ENCODE data around the gene LAD1.

The LAD1 gene

GRCh38 chr1:201359031-201359872, 39.9 kb downstream of the LAD1 start:
- POLR2A ChIA-PET: interaction anchor here (0.7 kb wide), 1 partner anchor 87 kb away, joined by 4 read pairs; no protein-coding TSS in a partner anchor
- no peak overlapping the region for H3K4me3 ChIP-seq (ENCODE audit: low read depth, low read length)
- DNase-seq (ENCODE audit: low read depth, low spot score): no peak
- TF ChIP-seq, protein P1, sequence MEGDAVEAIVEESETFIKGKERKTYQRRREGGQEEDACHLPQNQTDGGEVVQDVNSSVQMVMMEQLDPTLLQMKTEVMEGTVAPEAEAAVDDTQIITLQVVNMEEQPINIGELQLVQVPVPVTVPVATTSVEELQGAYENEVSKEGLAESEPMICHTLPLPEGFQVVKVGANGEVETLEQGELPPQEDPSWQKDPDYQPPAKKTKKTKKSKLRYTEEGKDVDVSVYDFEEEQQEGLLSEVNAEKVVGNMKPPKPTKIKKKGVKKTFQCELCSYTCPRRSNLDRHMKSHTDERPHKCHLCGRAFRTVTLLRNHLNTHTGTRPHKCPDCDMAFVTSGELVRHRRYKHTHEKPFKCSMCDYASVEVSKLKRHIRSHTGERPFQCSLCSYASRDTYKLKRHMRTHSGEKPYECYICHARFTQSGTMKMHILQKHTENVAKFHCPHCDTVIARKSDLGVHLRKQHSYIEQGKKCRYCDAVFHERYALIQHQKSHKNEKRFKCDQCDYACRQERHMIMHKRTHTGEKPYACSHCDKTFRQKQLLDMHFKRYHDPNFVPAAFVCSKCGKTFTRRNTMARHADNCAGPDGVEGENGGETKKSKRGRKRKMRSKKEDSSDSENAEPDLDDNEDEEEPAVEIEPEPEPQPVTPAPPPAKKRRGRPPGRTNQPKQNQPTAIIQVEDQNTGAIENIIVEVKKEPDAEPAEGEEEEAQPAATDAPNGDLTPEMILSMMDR (IDR thresholded peaks at IDR 0.05; ENCODE audit: insufficient read depth, low read length, missing control alignments): no peak
- CTCF ChIA-PET: interaction anchor here (0.6 to 11.7 kb wide), 17 partner anchors 8 to 115 kb away, joined by 3 to 349 read pairs (median 4); partner anchors contain the start of gene TNNT2

DNA sequence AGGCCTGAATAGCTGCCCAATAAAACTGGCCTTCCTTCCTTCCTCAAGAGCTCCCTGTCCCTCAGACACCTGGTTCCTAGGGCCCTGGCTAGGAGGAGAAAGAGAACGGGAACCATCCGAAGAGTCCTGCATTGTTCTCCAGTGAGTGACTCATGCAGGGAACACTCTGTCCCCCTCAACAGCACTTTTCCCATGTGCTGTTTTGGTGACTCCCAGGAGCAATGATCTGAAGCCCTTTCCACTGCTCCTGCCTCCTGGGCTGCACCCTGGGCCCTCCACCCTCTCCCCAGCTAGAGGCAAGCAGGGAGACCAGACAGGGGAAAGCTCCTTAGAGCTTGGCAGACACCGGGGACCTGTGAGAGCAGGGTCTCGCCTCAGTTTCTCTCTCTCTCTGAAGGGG, 40.5 kb downstream of the LAD1 start:
- no peak for DNase-seq (ENCODE audit: low read depth, low spot score)
- CTCF ChIA-PET: interaction anchor here (0.7 to 11.7 kb wide), 12 partner anchors 9 to 106 kb away, joined by 3 to 349 read pairs (median 4); partner anchors contain the start of gene TNNT2
- no peak overlapping the region for H3K4me3 ChIP-seq (ENCODE audit: low read depth, low read length)
- TF ChIP-seq, protein P1 (IDR thresholded peaks at IDR 0.05; ENCODE audit: insufficient read depth, low read length, missing control alignments): no peak
- POLR2A ChIA-PET: interaction anchor here (0.7 kb wide), 1 partner anchor 87 kb away, joined by 4 read pairs; no protein-coding TSS in a partner anchor

DNA sequence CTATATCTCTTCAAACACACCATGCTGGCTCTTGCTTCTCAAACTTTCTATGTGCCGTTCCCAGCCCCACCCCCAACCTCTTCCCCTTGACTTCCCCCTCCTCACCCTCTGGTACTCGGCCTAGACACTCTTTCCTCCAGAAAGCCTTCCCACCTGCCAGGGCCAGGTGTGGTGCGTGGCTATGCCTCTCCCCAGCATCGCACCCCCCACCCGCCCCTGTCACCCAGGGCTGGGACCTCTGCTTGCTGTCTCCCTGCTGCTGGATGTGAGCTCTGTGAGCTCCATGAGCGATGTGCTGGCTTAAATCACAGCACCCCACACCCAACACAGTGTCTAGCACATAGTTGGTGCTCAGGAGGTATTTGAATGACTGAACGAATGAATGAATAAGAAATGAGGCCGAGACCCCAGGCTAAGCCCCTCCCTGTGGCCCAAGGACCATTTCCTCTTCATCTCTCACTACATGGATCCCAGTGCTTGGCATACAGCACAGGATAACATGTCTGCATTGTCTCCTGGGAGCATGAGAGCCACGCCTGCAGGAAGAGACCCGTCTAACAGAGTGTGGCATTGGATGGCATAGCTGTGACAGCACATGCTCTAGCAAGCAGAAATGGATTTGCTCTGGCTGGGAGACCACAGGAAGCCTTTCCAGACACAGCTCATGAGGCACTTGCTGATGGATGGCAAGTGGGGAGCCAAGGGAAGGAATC, 41.3 kb downstream of the LAD1 start:
- TF ChIP-seq, protein P1 (IDR thresholded peaks at IDR 0.05; ENCODE audit: insufficient read depth, low read length, missing control alignments): no peak

DNA sequence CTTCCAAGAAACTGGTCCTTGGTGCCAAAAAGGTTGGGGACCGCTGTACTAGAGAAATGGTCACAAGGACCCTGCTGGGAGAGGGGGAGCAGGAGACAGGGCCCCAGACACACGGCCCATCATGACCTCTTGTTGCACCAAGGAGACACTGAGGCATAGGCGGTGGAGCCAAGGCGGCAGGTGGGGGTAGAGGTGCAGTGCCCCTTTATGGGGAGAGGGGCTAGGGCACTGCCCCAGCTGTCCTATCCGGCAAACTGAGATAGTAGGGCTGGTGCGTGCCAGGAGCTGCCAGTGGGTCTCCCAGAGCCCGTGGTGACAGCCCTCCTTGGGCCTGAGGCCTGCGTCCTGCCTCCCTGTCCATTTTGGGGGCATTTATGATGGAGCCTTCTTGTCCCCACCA, 41.9 kb downstream of the LAD1 start:
- ChIA-PET POLR2A (no interaction called here), CTCF (interaction anchor here (1.3 to 11.7 kb wide), 3 partner anchors 10 to 105 kb away, joined by 4 to 349 read pairs (median 195); no protein-coding TSS in a partner anchor)

More for the DNA sequence above, 41.3 kb downstream of the LAD1 start:
- ChIA-PET CTCF (interaction anchor here (0.7 to 11.7 kb wide), 8 partner anchors 10 to 106 kb away, joined by 3 to 349 read pairs (median 5); partner anchors contain the start of gene TNNT2), POLR2A (no interaction called here)
- H3K4me3 ChIP-seq (ENCODE audit: low read depth, low read length): no peak overlapping the region
- no peak for DNase-seq (ENCODE audit: low read depth, low spot score)

GRCh38 chr1:201356701-201357100, 42.4 kb downstream of the LAD1 start:
- ChIA-PET POLR2A (no interaction called here), CTCF (interaction anchor here (4.3 to 11.7 kb wide), 3 partner anchors 10 to 104 kb away, joined by 19 to 349 read pairs (median 195); no protein-coding TSS in a partner anchor)
- DNase-seq (ENCODE audit: low read depth, low spot score): no peak
- TF ChIP-seq, protein P1 (IDR thresholded peaks at IDR 0.05; ENCODE audit: insufficient read depth, low read length, missing control alignments): no peak
- H3K4me3 ChIP-seq (ENCODE audit: low read depth, low read length): no peak overlapping the region

More for the DNA sequence above, 41.9 kb downstream of the LAD1 start:
- TF ChIP-seq, protein P1 (IDR thresholded peaks at IDR 0.05; ENCODE audit: insufficient read depth, low read length, missing control alignments): no peak
- no peak overlapping the region for H3K4me3 ChIP-seq (ENCODE audit: low read depth, low read length)
- no peak for DNase-seq (ENCODE audit: low read depth, low spot score)
